T-helper 2 cell treated with Interferon-gamma antibody and Interleukin-4, amounts not matched to agents 5 μg/mL and 100 μg/mL, for 36 hours (primary cell): ENCODE measurements around the gene CA11.
A peak's percentile ranks its signal among the peaks of the same experiment; 100 is the strongest.

ENCODE experiments used
- DNase-seq: peaks from one replicate; pipeline ENCODE4 v3.0.0; 2021; ENCODE audit warnings: low spot score
- H3K27ac Mint-ChIP-seq: one replicate; pipeline ENCODE4 v1.8.0; 2021; ENCODE audit warnings: mild to moderate bottlenecking, mixed read lengths
- H3K27me3 Mint-ChIP-seq: one replicate; pipeline ENCODE4 v1.8.0; 2021; ENCODE audit warnings: low read depth, mixed read lengths
- H3K36me3 Mint-ChIP-seq: one replicate; pipeline ENCODE4 v1.8.0; 2021; ENCODE audit warnings: low read depth, mixed read lengths
- H3K4me1 Mint-ChIP-seq: one replicate; pipeline ENCODE4 v1.8.0; 2021; ENCODE audit warnings: low read depth, mixed read lengths
- H3K4me3 Mint-ChIP-seq: one replicate; pipeline ENCODE4 v1.8.0; 2022; ENCODE audit warnings: mild to moderate bottlenecking, moderate library complexity, mixed read lengths
- H3K9me3 Mint-ChIP-seq: one replicate; pipeline ENCODE4 v1.8.0; 2021; ENCODE audit warnings: mixed read lengths

The CA11 gene

DNA sequence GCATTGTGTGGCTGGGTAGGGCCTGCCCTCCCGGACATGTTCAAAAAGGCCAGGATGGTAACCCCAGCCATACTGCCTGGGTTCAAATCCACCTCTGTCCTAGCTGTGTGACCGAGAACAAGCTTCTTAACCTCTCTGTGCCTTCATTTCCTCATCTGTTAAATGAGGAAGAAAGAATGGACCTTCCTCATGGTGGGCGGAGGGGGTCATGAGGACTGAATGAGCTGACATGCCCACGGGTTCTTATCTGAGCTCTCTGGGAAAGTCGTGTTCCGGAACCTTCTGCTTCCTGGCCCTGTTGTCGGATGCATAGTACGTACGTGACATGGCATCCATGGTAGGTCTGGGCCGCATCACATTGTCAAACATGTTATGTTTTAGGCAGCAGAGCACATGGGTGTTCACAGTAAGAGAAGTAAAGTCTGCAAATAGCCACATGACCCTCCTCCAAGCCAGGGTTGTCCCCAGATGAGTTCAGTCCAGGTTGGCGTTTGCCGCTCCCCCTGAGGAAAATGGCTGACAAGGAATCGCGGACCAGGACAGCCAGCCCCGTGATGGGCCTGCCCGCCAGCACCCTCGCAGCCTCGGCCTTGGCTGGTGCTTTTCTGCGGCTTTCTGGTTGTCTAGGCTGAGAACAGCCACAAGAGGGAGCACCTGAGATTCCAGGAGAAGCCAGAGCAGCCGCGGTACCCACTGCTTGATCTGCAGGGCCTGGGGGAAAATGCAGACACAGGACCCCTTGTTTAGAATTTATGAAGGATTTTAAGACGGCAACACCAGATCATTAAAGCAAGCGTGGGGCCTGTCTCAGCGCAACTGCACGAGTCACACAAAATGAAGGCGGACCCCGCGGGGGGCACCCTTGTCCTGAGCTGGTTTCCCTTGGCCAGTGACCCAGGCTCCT lies 29.2 kb upstream of the CA11 start:
- DNase-seq = peak; percentile 61
- Mint-ChIP-seq H3K27ac (no peak overlapping the region), H3K4me1 (peaks cover 1% of the 10 kb centered on the region), H3K36me3 (no peaks in the 10 kb centered on the region), H3K4me3 (no peak overlapping the region), H3K27me3 (no peaks in the 10 kb centered on the region), H3K9me3 (no peaks in the 10 kb centered on the region)

DNA sequence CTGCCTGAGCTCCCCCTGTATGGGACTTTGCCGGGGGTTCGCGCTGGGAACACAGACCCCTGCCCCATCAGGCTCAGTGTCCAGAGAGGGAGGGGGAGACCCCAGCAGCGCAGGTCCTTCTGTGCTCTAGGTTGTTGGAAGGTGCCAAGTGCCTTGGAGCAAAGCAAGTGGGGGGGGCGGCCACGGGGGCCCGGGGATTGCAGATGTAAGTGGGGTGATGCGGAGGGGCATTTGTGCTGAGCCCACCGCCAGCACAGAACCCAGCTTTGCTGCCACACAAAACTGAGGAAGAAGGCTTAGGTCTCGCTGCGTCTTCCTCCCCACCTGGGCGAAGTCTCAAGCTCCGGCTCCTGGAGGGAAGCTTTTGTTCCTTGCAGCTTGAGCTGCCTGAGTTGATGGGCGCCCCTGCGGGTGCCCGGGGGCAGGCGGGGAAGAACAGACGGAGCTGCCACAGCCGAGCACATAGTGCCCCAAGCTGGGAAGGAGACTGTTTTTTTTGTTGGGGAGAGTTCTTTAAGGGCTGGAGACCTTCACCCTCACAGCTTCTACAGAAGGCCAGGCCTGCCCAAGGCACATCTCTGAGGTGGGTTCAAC lies 28.3 kb upstream of the CA11 start:
- H3K9me3 Mint-ChIP-seq = peaks cover 7% of the 10 kb centered on the region
- H3K27ac Mint-ChIP-seq = no peak overlapping the region
- no peaks in the 10 kb centered on the region for H3K27me3 Mint-ChIP-seq
- no peak overlapping the region for H3K4me3 Mint-ChIP-seq
- H3K4me1 Mint-ChIP-seq = peaks cover 1% of the 10 kb centered on the region
- DNase-seq = no peak
- H3K36me3 Mint-ChIP-seq = peaks cover 2% of the 10 kb centered on the region

DNA sequence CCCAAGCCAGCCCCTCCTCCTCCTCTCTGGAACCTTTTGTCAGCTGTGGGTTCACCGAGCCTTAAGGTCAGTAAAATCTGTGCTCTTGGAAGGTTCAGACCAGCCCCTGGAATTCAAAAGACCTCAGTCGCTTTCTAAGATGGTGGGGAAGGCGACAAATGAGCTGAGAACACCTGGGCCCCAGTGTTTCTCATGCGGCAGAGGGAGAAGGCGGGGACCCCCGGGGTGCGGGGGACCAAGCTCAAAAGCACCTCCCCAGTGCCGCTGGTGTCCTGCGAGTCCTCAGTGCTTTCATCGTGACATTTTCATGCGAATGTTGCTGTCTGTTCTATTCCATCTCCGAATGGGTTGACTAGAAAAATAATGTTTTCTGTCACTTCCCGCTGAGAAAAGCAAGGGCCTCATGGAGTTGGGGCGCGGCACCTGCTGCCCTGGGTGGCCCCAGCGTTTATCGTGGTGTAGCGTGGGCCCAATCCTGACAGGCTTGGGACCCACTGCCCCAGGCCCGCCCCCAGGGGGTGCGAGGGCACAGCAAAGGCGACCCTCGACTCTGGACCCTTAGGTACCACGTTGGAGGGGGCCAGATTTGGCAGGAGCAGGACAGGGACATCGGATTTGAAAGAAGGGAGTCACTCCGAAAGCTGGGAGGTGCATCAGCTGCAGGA lies 27.6 kb upstream of the CA11 start:
- H3K4me1 Mint-ChIP-seq = peaks cover 1% of the 10 kb centered on the region
- no peak overlapping the region for H3K27ac Mint-ChIP-seq
- H3K9me3 Mint-ChIP-seq = peaks cover 11% of the 10 kb centered on the region
- no peak for DNase-seq
- H3K36me3 Mint-ChIP-seq = peaks cover 2% of the 10 kb centered on the region
- no peak overlapping the region for H3K4me3 Mint-ChIP-seq
- no peaks in the 10 kb centered on the region for H3K27me3 Mint-ChIP-seq

DNA sequence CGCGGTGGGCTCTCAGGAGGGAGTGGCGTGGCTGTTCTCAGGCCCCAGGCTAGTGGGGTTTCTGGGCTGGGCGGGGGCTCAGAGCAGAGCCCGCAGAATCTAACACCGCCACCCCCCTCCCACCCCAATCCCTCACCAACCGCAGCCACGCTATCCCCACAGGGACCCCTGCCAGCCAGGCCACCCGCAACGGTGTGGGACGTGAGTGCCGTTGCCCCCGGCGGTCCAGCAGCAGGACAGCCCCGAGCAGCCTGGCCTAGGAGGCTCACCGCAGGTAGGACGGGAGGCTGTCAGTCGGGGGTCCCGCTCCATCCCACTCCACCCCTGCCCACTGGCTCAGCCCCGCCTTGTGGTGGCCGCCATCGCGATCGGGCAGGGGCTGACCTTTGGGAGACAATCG lies 27.0 kb upstream of the CA11 start, which contains the start of gene NTN5:
NTN5 (minus strand) TSS at position 24 of the 400 bp plus-strand sequence. CDS start 2,031 bp downstream, outside the sequence.
- H3K27me3 Mint-ChIP-seq = no peaks in the 10 kb centered on the region
- H3K27ac Mint-ChIP-seq = no peak within 1 kb of the TSS
- H3K4me1 Mint-ChIP-seq = peaks cover 1% of the 10 kb centered on the region
- peaks cover 2% of the 10 kb centered on the region for H3K36me3 Mint-ChIP-seq
- H3K9me3 Mint-ChIP-seq = peaks cover 11% of the 10 kb centered on the region
- no peak within 1 kb of the TSS for H3K4me3 Mint-ChIP-seq
- no peak for DNase-seq

DNA sequence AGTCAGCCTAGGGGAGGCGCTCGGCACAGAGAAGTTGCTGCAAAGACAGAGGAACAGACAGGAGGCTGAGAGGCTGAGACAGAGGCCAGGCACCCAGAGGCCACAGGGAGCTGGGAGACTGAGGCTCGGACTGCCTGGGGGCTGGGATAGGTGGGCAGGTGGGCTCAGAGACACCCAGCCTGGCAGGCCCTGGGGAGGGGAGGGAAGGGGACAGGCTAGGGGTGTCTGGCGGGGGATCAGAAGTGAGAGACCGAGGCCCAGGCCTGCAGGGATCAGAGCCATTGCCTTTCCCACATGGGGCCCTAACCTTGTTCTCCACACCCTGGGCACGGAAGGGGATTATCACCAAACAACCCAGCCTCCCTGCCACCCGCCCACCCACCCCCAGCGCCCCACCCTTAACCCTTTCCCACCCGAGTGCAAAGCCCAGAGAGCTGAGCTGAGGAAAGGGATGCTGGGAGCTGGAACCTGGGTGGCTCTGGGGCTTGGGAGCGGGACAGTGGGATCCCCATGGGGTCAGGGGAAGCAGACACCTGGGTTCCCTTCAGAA lies 25.5 kb upstream of the CA11 start:
- H3K9me3 Mint-ChIP-seq = peaks cover 11% of the 10 kb centered on the region
- H3K4me3 Mint-ChIP-seq = no peak overlapping the region
- H3K27me3 Mint-ChIP-seq = no peaks in the 10 kb centered on the region
- no peak overlapping the region for H3K27ac Mint-ChIP-seq
- no peak for DNase-seq
- peaks cover 2% of the 10 kb centered on the region for H3K36me3 Mint-ChIP-seq
- peaks cover 1% of the 10 kb centered on the region for H3K4me1 Mint-ChIP-seq

DNA sequence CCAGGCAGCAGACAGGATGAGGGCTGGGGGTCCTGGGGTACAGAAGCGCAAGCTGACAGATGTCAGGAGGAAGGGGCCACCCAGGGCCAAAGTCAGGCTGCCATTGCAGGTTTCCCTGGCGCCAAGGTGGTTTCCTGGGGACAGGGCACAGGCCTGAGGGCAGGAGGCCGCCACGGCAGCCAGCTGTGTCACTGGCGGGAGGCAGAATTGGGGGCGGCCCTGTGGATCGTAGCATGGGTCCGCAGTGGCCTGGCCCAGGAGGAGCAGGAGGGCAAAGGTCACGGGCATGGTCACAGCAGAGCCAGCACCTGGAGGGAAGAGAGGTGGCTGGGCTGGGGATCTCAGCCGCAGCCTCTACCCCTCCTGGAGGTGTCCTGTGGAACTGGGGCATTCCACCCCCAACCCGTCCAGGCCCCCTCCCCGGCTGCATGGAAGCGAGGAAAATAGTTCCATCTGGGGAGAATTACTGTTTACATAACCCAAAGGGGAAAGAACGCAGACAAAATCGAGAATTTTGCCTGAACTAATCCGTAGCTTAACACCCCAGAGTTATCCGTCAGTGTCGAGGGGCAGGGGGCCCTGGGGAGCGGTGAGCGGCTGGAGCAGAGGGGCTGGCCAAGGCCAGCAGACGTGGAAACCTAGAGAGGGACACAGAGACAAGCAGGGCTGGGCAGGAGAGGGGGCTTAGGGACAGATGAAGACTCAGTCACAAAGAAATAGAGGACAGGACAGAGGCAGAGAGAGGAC lies 24.9 kb upstream of the CA11 start:
- DNase-seq = no peak
- Mint-ChIP-seq H3K9me3 (peaks cover 11% of the 10 kb centered on the region), H3K4me1 (peaks cover 1% of the 10 kb centered on the region), H3K27me3 (no peaks in the 10 kb centered on the region), H3K4me3 (no peak overlapping the region), H3K27ac (no peak overlapping the region), H3K36me3 (peaks cover 2% of the 10 kb centered on the region)

DNA sequence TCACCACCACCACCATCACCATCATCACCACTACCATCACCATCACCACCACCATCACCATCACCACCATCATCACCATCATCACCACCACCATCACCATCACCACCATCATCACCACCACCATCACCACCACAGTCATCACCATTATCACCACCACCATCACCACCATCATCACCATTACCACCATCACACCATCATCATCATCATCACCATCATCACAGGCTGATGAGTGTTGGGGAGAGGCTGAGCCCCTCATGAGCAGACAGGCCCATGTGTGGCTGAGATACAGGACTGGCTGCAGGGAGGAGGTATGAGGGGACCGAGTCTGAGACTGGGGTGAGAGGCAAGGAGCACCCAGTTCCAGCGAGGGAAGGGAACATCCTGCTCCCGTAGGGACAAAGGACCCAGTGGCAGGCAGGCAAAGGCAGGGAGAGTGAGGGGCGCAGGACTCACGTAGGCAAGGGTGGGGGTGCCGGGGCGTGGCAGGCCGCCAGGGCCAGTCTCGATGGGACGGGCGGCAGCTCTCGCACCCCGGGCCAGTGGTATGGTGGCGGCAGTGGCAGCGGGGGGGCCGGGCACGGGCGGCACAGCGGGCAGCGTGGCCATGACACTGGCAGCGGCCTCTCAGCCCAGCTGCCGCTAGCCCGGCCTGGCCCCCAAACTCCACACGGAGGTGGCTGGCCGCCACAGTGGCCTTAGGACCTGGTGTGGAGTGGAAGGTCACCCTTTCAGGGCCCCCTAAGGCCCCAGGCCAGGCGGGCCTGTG lies 24.1 kb upstream of the CA11 start:
- peaks cover 2% of the 10 kb centered on the region for H3K36me3 Mint-ChIP-seq
- H3K9me3 Mint-ChIP-seq = peaks cover 11% of the 10 kb centered on the region
- no peaks in the 10 kb centered on the region for H3K27me3 Mint-ChIP-seq
- H3K4me3 Mint-ChIP-seq = no peak overlapping the region
- H3K4me1 Mint-ChIP-seq = no peaks in the 10 kb centered on the region
- H3K27ac Mint-ChIP-seq = no peak overlapping the region
- no peak for DNase-seq

DNA sequence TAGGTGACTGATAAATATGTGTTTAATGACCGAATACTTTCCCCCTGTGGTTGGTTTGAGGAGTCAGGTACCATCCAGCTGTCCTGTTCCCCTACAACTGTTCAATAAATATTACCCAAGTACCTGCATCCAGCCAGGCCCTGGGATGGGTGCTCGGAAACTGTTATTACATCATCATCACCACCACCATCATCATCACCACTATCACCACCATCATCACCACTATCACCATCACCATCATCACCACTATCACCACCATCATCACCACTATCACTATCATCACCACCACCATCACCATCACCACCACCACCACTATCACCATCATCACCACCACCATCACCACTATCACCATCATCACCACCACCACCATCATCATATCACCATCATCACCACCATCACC lies 22.8 kb upstream of the CA11 start:
- no peaks in the 10 kb centered on the region for H3K27me3 Mint-ChIP-seq
- peaks cover 11% of the 10 kb centered on the region for H3K9me3 Mint-ChIP-seq
- DNase-seq = no peak
- H3K4me3 Mint-ChIP-seq = no peak overlapping the region
- no peaks in the 10 kb centered on the region for H3K4me1 Mint-ChIP-seq
- no peak overlapping the region for H3K27ac Mint-ChIP-seq
- peaks cover 2% of the 10 kb centered on the region for H3K36me3 Mint-ChIP-seq

DNA sequence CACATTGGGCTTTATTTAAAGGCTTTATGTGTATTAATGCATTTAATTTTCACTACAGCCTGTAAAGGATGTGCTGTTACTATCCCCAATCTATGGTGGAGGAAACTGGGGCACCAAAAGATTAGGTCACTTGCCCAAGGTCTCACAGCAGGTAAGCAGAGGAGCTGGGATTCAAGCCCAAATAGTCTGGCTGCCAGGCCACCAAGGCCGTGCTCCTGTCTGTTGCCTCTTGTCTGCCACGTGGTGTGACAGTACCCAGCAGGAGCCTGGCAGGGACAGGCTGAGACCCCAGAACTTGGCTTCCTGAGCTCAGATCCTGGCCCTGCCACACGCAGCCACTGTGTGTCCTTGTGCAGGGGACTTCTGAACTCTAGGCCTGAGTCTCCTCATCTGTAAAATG lies 22.3 kb upstream of the CA11 start:
- H3K27me3 Mint-ChIP-seq = no peaks in the 10 kb centered on the region
- H3K4me1 Mint-ChIP-seq = no peaks in the 10 kb centered on the region
- no peak for DNase-seq
- H3K36me3 Mint-ChIP-seq = peaks cover 2% of the 10 kb centered on the region
- no peak overlapping the region for H3K4me3 Mint-ChIP-seq
- H3K9me3 Mint-ChIP-seq = peaks cover 11% of the 10 kb centered on the region
- no peak overlapping the region for H3K27ac Mint-ChIP-seq

DNA sequence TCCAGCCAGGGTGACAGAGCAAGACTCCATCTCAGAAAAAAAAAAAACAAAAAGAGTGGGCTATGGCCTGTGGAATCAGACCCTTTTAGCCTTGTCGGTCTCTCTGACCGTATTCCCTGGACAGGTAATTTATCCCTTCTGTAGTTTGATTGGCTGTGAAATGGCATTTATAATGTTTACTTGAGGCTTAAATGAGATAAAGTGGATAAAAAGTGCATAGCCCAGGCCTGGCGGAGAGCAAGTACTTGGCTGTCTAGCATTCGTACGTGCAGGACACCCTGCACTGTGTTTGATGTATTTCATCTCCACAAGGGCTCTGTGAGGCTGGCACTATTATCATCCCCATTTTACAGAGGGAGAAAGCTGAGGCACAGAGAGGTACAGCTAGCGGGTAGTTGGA lies 19.8 kb upstream of the CA11 start:
- no peak overlapping the region for H3K4me3 Mint-ChIP-seq

DNA sequence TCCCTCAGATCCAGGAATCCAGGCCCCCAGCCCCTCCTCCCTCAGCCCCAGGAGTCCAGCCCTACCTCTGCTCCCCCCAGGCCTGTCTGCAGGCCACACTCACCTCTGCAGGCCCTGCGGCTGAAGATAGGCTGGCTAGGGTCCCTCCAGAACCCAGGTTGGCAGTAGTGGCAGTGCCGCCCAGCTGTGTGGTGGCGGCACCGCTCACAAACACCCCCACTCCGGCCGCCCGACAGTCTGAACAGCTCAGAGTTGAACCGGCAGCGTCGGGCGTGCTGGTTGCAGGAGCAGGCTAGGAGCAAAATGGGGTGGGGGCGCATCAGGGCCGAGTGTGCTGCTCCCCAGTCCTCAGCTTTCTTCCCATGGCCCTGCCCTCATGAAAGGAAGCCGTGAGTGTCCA lies 18.5 kb upstream of the CA11 start:
- no peaks in the 10 kb centered on the region for H3K27me3 Mint-ChIP-seq
- DNase-seq = no peak
- no peak overlapping the region for H3K4me3 Mint-ChIP-seq
- no peak overlapping the region for H3K27ac Mint-ChIP-seq
- peaks cover 5% of the 10 kb centered on the region for H3K9me3 Mint-ChIP-seq
- peaks cover 7% of the 10 kb centered on the region for H3K4me1 Mint-ChIP-seq
- H3K36me3 Mint-ChIP-seq = no peaks in the 10 kb centered on the region

More for the DNA sequence above, 19.8 kb upstream of the CA11 start:
- Mint-ChIP-seq H3K27me3 (no peaks in the 10 kb centered on the region), H3K9me3 (peaks cover 11% of the 10 kb centered on the region), H3K36me3 (peaks cover 2% of the 10 kb centered on the region), H3K4me1 (peaks cover 5% of the 10 kb centered on the region), H3K27ac (no peak overlapping the region)
- no peak for DNase-seq

DNA sequence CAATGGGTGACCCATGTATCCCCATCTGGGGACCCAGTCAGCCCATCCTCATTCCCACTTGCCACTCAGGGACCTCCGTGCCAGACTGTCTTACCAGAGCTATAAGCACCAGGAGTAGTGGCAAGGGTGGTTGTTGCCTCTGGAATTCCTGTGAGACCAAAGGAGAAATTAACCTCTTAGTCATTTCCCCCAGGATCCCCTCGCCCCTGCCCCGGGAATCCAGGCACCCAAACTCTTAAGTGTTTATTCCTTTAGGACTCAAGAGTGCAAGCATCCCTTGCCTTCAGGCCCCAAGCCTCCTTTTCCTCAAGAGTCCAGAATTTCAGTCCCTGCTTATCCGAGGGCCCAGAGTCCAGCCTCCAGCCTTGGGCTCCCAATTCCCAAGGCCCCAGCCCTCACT lies 17.7 kb upstream of the CA11 start:
- Mint-ChIP-seq H3K4me3 (no peak overlapping the region), H3K27ac (no peak overlapping the region), H3K27me3 (peaks cover 3% of the 10 kb centered on the region), H3K9me3 (peaks cover under 1% of the 10 kb centered on the region), H3K36me3 (no peaks in the 10 kb centered on the region), H3K4me1 (peaks cover 7% of the 10 kb centered on the region)
- DNase-seq = no peak

DNA sequence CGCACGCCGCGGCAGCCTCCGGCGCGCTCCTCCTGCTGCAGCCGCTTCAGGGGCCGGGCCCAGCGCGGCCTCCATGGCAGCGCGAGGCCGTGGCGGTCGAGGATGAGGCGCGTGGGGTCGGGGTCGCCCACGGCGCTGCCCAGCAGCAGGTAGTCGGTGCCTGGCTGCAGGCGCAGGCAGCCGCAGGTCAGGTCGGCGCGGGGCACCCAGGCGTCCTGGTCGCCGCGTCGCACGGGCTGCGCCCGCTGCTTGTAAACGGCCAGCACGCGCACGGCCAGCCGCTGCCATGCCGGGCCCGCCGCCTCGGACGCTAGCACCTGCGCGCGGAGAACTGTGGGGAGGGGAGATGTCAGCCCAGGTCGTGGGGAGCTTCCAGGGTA lies 15.7 kb upstream of the CA11 start:
- no peak for DNase-seq
- Mint-ChIP-seq H3K27me3 (peaks cover 6% of the 10 kb centered on the region), H3K4me3 (no peak overlapping the region), H3K9me3 (no peaks in the 10 kb centered on the region), H3K27ac (no peak overlapping the region), H3K4me1 (peaks cover 7% of the 10 kb centered on the region), H3K36me3 (no peaks in the 10 kb centered on the region)
